Chondrocyte (in vitro differentiated cells): ENCODE results near the gene TXN2. TPM values are rescaled to one million over a fixed set of nuclear protein-coding genes. Genes with fewer than 3 reads are reported as not detected.

Experiments
- DNase-seq: peaks from one replicate; pipeline ENCODE4 v3.0.0; 2021; ENCODE audit warnings: mixed read lengths, low spot score
- H3K27ac Mint-ChIP-seq: one replicate; pipeline ENCODE4 v1.8.0; 2021; ENCODE audit warnings: mild to moderate bottlenecking, moderate library complexity, mixed read lengths; ENCODE audit not compliant: unreplicated experiment
- H3K27me3 Mint-ChIP-seq: 2 replicates; pipeline ENCODE4 v1.8.0; 2021; ENCODE audit warnings: low read depth, mixed read lengths
- H3K36me3 Mint-ChIP-seq: 2 replicates; pipeline ENCODE4 v1.8.0; 2021; ENCODE audit warnings: low read depth, mixed read lengths
- H3K4me1 Mint-ChIP-seq: 2 replicates; pipeline ENCODE4 v1.8.0; 2021; ENCODE audit warnings: low read depth, mild to moderate bottlenecking, mixed read lengths
- H3K4me3 Mint-ChIP-seq: one replicate; pipeline ENCODE4 v1.8.0; 2021; ENCODE audit warnings: mild to moderate bottlenecking, moderate library complexity, mixed read lengths; ENCODE audit not compliant: unreplicated experiment
- H3K9me3 Mint-ChIP-seq: 2 replicates; pipeline ENCODE4 v1.8.0; 2021; ENCODE audit warnings: low read depth, mixed read lengths
- CTCF ChIP-seq: fragments of 200-600 bp; sonication (generic); IDR thresholded peaks from 2 replicates; pipeline ENCODE4 v1.5.0; 2021; ENCODE audit warnings: antibody characterized with exemption, mild to moderate bottlenecking, moderate library complexity
- total RNA-seq: library from RNA; stranded (reverse); gene quantifications from 3 replicates; pipeline ENCODE4 v1.2.1, GENCODE V29; 2021

TXN2 gene
- total RNA-seq, 1 donor from 2014 or later = 48.5 TPM

DNA sequence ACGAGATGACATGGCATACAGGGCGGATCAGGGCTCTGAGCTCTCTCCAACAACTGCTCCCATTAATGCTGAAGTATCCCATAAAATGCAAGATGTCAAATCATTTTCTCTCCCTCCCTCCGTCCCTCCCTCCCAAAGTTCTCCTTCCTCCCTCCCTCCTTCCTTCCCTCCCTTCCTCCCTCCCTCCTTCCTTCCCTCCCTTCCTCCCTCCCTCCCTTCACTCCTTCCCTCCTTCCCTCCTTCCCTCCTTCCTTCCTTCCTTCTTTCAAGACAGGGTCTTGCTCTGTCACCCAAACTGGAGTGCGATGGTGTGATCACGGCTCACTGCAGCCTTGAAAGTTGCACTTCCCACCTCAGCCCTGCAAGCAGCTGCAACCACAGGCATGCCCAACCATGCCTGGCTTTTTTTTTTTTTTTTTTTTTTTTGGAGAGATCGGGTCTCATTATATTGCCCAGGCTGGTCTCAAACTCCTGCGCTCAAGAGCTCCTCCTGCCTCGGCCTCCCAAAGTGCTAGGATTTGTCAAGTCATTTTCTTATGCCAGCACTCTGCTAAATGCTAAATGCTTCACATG lies 38.2 kb downstream of the TXN2 start:
- DNase-seq = no peak

GRCh38 chr22:36442506-36443197 lies 38.8 kb downstream of the TXN2 start:
- no peak for TF ChIP-seq CTCF
- no peak for DNase-seq
- peaks cover 58% of the 10 kb centered on the region for H3K4me1 Mint-ChIP-seq
- H3K9me3 Mint-ChIP-seq = no peaks in the 10 kb centered on the region
- no peaks in the 10 kb centered on the region for H3K27me3 Mint-ChIP-seq
- H3K27ac Mint-ChIP-seq = peak overlapping the region; percentile 49
- H3K4me3 Mint-ChIP-seq = no peak overlapping the region
- H3K36me3 Mint-ChIP-seq = no peaks in the 10 kb centered on the region

More for the DNA sequence above, 38.2 kb downstream of the TXN2 start:
- no peaks in the 10 kb centered on the region for H3K9me3 Mint-ChIP-seq
- no peaks in the 10 kb centered on the region for H3K27me3 Mint-ChIP-seq
- H3K4me1 Mint-ChIP-seq = peaks cover 55% of the 10 kb centered on the region
- no peak overlapping the region for H3K4me3 Mint-ChIP-seq
- peak overlapping the region; percentile 49 for H3K27ac Mint-ChIP-seq
- no peaks in the 10 kb centered on the region for H3K36me3 Mint-ChIP-seq
- no peak for TF ChIP-seq CTCF

- DNase-seq = no peak
- Mint-ChIP-seq H3K9me3 (no peaks in the 10 kb centered on the region), H3K4me3 (no peak overlapping the region), H3K4me1 (peaks cover 74% of the 10 kb centered on the region), H3K27me3 (no peaks in the 10 kb centered on the region), H3K27ac (peak overlapping the region; percentile 92), H3K36me3 (no peaks in the 10 kb centered on the region)
- no peak for TF ChIP-seq CTCF
These were observed 40.9 kb downstream of the TXN2 start for GRCh38 chr22:36440429-36441002.

DNA sequence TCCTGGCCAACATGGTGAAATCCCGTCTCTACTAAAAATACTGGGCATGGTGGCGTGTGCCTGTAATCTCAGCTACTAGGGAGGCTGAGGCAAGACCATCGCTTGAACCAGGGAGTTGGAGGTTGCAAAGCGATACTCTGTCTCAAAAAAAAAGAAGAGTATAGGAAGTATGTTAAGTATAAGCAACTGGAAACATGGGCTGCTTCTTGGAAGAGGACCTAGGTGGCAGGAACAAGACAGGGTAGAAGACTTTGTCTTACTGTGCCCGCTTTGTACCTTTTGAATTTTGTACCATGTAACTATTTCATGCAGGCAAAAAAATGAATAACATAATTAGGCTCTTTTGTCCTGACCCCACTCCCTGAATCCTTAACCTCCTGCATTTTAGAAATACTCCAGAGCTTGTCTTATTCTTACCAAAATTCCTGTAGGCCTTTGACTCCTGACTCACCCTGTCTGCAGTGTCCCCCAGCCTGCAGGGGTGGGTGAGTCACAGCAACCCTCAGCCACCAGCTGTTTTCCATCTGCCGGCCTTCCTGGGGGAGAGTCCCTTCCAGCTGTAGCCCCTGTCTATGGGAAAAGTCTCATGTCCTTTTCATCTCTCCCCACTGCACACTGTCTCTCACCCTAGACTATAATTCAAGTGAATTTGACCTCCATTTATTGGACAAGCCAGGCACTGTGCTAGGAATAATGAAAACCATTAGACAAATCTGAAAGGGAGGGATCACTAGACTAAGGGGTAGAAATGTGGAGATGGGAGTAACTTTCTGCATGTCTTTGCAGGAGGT lies 41.8 kb downstream of the TXN2 start:
- TF ChIP-seq CTCF = no peak
- H3K27me3 Mint-ChIP-seq = no peaks in the 10 kb centered on the region
- H3K27ac Mint-ChIP-seq = peak overlapping the region; percentile 92
- peak overlapping the region; percentile 2 for H3K4me3 Mint-ChIP-seq
- DNase-seq = no peak
- peaks cover 74% of the 10 kb centered on the region for H3K4me1 Mint-ChIP-seq
- H3K36me3 Mint-ChIP-seq = no peaks in the 10 kb centered on the region
- no peaks in the 10 kb centered on the region for H3K9me3 Mint-ChIP-seq
